KOPT-K1 (cell line): ENCODE results near the gene RIOK1.
A peak's percentile ranks its signal among the peaks of the same experiment; 100 is the strongest.
"Not testable (repeated sequence)": the region's sequence is repeated elsewhere in the genome, so short reads cannot be mapped to it uniquely, and the experiment has no call there.

ENCODE experiments used
- H3K27ac ChIP-seq: fragments of 200-600 bp; sonication (generic); 2 replicates; pipeline ENCODE4 v1.5.1; 2016; ENCODE audit warnings: antibody characterized with exemption, mild to moderate bottlenecking, low read depth, low read length; ENCODE audit not compliant: poor library complexity, severe bottlenecking
- H3K36me3 ChIP-seq: fragments of 200-600 bp; sonication (generic); 2 replicates; pipeline ENCODE4 v1.5.1; 2017; ENCODE audit warnings: antibody characterized with exemption, mild to moderate bottlenecking, low read length, moderate library complexity; ENCODE audit not compliant: insufficient read depth
- H3K9me3 ChIP-seq: fragments of 200-600 bp; sonication (generic); 2 replicates; pipeline ENCODE4 v1.5.1; 2017; ENCODE audit warnings: antibody characterized with exemption, low read length, mild to moderate bottlenecking; ENCODE audit not compliant: insufficient read depth, poor library complexity, severe bottlenecking

Gene RIOK1

GRCh38 chr6:7389451-7390225 lies at the start of gene RIOK1, which contains the start of gene CAGE1:
Gene RIOK1 (plus strand): TSS chr6:7389808. CDS start chr6:7390003, 195 bp downstream.
Gene CAGE1 (minus strand): TSS chr6:7389742. CDS start chr6:7387173, 2,569 bp downstream.
- H3K36me3 ChIP-seq = peaks cover 35% of the 10 kb centered on the region
- peak within 1 kb of the TSS; percentile 91 for H3K27ac ChIP-seq
- H3K9me3 ChIP-seq = no peaks in the 10 kb centered on the region

GRCh38 chr6:7341271-7341670 lies 48.3 kb upstream of the RIOK1 start:
- H3K9me3 ChIP-seq = peaks cover 13% of the 10 kb centered on the region

GRCh38 chr6:7341989-7342742 lies 47.4 kb upstream of the RIOK1 start:
- H3K36me3 ChIP-seq = no peaks in the 10 kb centered on the region
- H3K27ac ChIP-seq = no peak overlapping the region
- H3K9me3 ChIP-seq = peaks cover 13% of the 10 kb centered on the region

More at GRCh38 chr6:7341271-7341670, 48.3 kb upstream of the RIOK1 start:
- H3K27ac ChIP-seq = no peak overlapping the region
- H3K36me3 ChIP-seq = no peaks in the 10 kb centered on the region

DNA sequence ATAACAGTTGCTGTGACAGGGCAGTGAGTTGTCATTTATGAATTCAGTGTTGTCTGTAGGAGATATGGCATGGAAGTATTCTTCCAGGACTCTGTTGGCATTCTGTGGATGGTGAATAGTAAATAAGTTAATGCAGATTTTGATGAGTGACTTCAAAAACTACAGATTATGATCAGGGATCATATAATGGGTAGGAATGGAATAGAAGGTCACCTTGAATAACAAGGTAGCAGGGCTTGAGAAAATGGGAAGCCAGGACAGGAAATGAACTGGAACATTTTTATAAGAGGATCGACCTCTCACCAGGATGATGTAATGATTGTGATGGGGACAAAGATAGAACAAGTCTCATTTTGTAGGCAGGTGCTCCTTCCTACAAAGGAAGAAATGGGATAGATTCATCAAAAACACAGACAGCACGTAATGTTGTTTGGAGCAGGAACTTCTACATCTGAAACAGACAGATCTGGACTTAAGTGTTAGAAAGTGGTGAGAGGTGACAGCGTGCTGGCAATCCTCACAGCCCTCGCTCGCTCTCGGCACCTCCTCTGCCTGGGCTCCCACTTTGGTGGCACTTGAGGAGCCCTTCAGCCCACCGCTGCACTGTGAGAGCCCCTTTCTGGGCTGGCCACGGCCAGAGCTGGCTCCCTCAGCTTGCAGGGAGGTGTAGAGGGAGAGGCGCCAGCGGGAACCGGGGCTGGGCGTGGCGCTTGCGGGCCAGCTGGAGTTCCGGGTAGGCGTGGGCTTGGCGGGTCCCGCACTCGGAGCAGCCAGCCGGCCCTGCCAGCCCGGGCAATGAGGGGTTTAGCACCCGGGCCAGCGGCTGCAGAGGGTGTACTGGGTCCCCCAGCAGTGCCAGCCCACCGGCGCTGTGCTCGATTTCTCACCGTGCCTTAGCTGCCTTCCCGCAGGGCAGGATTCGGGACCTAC lies 45.8 kb upstream of the RIOK1 start:
- peak overlapping the region; percentile 64 for H3K27ac ChIP-seq
- no peaks in the 10 kb centered on the region for H3K36me3 ChIP-seq
- H3K9me3 ChIP-seq = peaks cover 13% of the 10 kb centered on the region

DNA sequence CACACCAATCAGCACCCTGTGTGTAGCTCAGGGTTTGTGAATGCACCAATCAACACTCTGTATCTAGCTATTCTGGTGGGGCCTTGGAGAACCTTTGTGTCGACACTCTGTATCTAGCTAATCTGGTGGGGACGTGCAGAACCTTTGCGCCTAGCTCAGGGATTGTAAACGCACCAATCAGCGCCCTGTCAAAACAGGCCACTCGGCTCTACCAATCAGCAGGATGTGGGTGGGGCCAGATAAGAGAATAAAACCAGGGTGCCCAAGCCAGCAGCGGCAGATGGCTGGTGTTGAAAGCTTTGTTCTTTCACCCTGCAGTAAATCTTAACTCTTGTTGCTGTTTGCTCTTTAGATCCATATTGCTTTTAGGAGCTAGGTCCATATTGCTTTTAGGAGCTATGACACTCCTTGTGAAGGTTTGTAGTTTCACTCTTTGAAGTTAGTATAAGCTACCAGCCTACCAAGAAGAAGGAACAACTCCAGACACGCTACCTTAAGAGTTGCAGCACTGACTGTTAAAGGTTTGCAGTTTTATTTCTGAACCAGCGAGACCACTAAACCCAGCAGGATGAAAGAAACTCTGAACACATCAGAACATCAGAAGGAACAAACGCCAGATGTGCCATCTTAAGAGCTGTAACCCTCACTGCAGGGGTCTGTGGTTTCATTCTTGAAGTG lies 44.7 kb upstream of the RIOK1 start:
- Histone ChIP-seq H3K9me3 (peaks cover 13% of the 10 kb centered on the region), H3K27ac (peak overlapping the region; percentile 64)
- H3K36me3 ChIP-seq = not testable (repeated sequence)

- H3K27ac ChIP-seq, H3K36me3 ChIP-seq: not testable (repeated sequence)
- H3K9me3 ChIP-seq = peaks cover 13% of the 10 kb centered on the region
Observed at GRCh38 chr6:7347551-7347997, 42.0 kb upstream of the RIOK1 start.

DNA sequence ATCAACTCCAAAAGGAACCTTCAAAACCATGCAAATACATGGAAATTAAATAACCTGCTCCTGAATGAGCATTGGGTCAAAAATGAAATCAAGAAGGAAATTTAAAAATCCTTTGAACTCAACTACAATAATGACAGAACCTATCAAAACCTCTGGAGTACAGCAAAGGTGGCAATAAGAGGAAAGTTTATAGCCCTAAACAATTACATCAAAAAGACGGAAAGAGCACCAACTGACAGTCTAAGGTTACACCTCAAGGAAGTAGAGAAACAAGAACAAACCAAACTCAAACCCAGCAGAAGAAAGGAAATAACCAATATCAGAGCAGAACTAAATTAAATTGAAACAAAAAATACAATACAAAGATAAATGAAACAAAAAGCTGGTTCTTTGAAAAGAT lies 39.0 kb upstream of the RIOK1 start:
- not testable (repeated sequence) for H3K9me3 ChIP-seq, H3K27ac ChIP-seq

GRCh38 chr6:7351916-7352315 lies 37.7 kb upstream of the RIOK1 start:
- not testable (repeated sequence) for H3K27ac ChIP-seq, H3K9me3 ChIP-seq, H3K36me3 ChIP-seq

More for the DNA sequence above, 39.0 kb upstream of the RIOK1 start:
- not testable (repeated sequence) for H3K36me3 ChIP-seq

- no peaks in the 10 kb centered on the region for H3K9me3 ChIP-seq
- H3K27ac ChIP-seq = no peak overlapping the region
- no peaks in the 10 kb centered on the region for H3K36me3 ChIP-seq
Observed at GRCh38 chr6:7367408-7367807, 22.2 kb upstream of the RIOK1 start.

GRCh38 chr6:7373739-7374138 lies 15.9 kb upstream of the RIOK1 start:
- H3K36me3 ChIP-seq = no peaks in the 10 kb centered on the region
- no peak overlapping the region for H3K27ac ChIP-seq
- H3K9me3 ChIP-seq = no peaks in the 10 kb centered on the region

GRCh38 chr6:7377961-7378360 lies 11.6 kb upstream of the RIOK1 start:
- H3K27ac ChIP-seq = no peak overlapping the region
- H3K9me3 ChIP-seq = no peaks in the 10 kb centered on the region
- no peaks in the 10 kb centered on the region for H3K36me3 ChIP-seq

DNA sequence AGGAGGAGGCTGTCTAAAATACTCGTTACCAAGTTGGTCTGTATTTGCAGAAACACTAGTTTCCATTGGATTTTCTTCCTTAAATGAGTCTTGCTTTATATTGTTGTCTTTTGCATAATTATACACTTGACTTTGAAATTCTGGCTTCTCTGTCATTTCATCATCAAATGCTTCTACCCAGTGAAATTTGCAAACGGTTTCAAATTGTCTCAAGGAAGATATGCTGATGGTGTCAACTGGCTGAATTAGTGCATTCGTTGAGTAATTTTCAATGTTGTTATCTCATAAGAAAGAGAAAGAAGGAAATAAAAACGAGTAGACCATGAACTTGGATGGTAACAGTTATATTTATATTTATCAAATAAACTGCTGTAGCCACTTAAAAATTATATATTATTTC lies 10.9 kb upstream of the RIOK1 start:
- Histone ChIP-seq H3K9me3 (no peaks in the 10 kb centered on the region), H3K27ac (no peak overlapping the region), H3K36me3 (no peaks in the 10 kb centered on the region)

DNA sequence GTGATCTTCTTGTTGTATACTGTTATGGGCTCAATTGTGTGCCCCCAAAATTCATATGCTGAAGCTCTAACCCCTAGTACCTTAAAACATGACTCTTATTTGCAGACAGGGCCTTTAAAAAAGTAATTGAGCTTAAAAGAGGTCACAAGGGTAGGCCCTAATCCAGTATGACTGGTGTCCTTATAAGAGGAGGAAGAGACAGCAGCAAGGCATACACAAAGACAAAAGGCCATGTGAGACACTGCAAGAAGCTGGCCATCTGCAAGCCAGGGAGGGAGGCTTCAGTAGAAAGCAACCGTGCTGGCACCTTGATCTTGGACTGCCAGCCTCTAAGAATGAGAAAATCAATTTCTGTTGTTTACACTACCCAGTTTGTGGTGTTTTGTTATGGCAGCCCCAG lies 8.5 kb upstream of the RIOK1 start:
- Histone ChIP-seq H3K27ac (no peak overlapping the region), H3K9me3 (no peaks in the 10 kb centered on the region), H3K36me3 (no peaks in the 10 kb centered on the region)

- peak overlapping the region; percentile 91 for H3K27ac ChIP-seq
- peaks cover 30% of the 10 kb centered on the region for H3K36me3 ChIP-seq
- no peaks in the 10 kb centered on the region for H3K9me3 ChIP-seq
Observed at GRCh38 chr6:7389162-7389450, 502 bp upstream of the RIOK1 start.
